Common myeloid progenitor, CD34-positive (primary cell): ENCODE data around the gene OR8S1.
"Not testable (repeated sequence)": the region's sequence is repeated elsewhere in the genome, so short reads cannot be mapped to it uniquely, and the experiment has no call there.

Source experiments
- CTCF ChIA-PET: fragments of 350-600 bp; sonication (Branson Sonifier 250); formaldehyde crosslinking; loops from one replicate; lab custom pipeline; 2021; ENCODE audit warnings: antibody characterized with exemption; lab: Charles Lee
- POLR2A ChIA-PET: fragments of 350-600 bp; sonication (Branson Sonifier 250); formaldehyde crosslinking; loops from one replicate; lab custom pipeline; 2021; ENCODE audit warnings: antibody characterized with exemption; lab: Charles Lee
- DNase-seq, 3 donors: peaks; one replicate each; pipeline versions ENCODE4 v3.0.0 to v3.0.0-alpha.2; 2013
- H3K27ac ChIP-seq, 2 experiments: 1 replicate in 1 of 2; 2 replicates in 1 of 2; pipeline ENCODE4 v1.7.0; 2013; ENCODE audit warnings: inconsistent platforms in 2 of 2, low read length in 2 of 2, mild to moderate bottlenecking in 2 of 2, low read depth in 1 of 2, moderate library complexity in 1 of 2; ENCODE audit not compliant: severe bottlenecking in 2 of 2, insufficient read depth in 1 of 2, poor library complexity in 1 of 2
- H3K27me3 ChIP-seq, 5 experiments: replicated peaks in 2 of 5; 1 replicate in 3 of 5; 2 replicates in 2 of 5; pipeline versions ENCODE4 v1.6.1 to v1.7.0; 2013; ENCODE audit warnings: low read length in 4 of 5, mild to moderate bottlenecking in 2 of 5, moderate library complexity in 2 of 5, inconsistent platforms in 1 of 5; ENCODE audit not compliant: insufficient read depth in 5 of 5, control insufficient read depth in 4 of 5
- H3K36me3 ChIP-seq, 4 experiments: 1 replicate in 2 of 4; 2 replicates in 2 of 4; pipeline versions ENCODE4 v1.6.1 to v1.7.0; 2013; ENCODE audit warnings: low read length in 3 of 4, control low read depth in 1 of 4, mild to moderate bottlenecking in 1 of 4; ENCODE audit not compliant: control insufficient read depth in 4 of 4, insufficient read depth in 4 of 4
- H3K4me1 ChIP-seq, 4 experiments: 1 replicate in 3 of 4; 2 replicates in 1 of 4; pipeline versions ENCODE4 v1.6.1 to v1.7.1; 2013; ENCODE audit warnings: low read length in 3 of 4, mild to moderate bottlenecking in 3 of 4, control low read depth in 1 of 4, inconsistent platforms in 1 of 4, moderate library complexity in 1 of 4; ENCODE audit not compliant: control insufficient read depth in 4 of 4, insufficient read depth in 4 of 4; ENCODE audit errors: control extremely low read depth in 1 of 4
- H3K4me3 ChIP-seq, 7 experiments: 1 replicate in 4 of 7; 2 replicates in 3 of 7; pipeline versions ENCODE4 v1.5.1 to v1.7.0; 2013; ENCODE audit warnings: mild to moderate bottlenecking in 7 of 7, low read length in 6 of 7, moderate library complexity in 6 of 7, inconsistent platforms in 2 of 7, low read depth in 2 of 7, control low read depth in 1 of 7; ENCODE audit not compliant: insufficient read depth in 4 of 7, control insufficient read depth in 1 of 7; ENCODE audit errors: extremely low read depth in 1 of 7
- H3K9me3 ChIP-seq, 5 experiments: 1 replicate in 4 of 5; 2 replicates in 1 of 5; pipeline versions ENCODE4 v1.6.1 to v1.7.1; 2013; ENCODE audit warnings: low read length in 4 of 5, mild to moderate bottlenecking in 2 of 5, inconsistent platforms in 1 of 5, low read depth in 1 of 5, moderate library complexity in 1 of 5; ENCODE audit not compliant: control insufficient read depth in 4 of 5, insufficient read depth in 2 of 5; ENCODE audit errors: control extremely low read depth in 1 of 5
- WGBS: methylation state at CpG from one replicate; pipeline ENCODE4 v1.1.5; 2013; ENCODE audit not compliant: insufficient coverage; 5-methylcytosine and 5-hydroxymethylcytosine counted together

The OR8S1 gene

DNA sequence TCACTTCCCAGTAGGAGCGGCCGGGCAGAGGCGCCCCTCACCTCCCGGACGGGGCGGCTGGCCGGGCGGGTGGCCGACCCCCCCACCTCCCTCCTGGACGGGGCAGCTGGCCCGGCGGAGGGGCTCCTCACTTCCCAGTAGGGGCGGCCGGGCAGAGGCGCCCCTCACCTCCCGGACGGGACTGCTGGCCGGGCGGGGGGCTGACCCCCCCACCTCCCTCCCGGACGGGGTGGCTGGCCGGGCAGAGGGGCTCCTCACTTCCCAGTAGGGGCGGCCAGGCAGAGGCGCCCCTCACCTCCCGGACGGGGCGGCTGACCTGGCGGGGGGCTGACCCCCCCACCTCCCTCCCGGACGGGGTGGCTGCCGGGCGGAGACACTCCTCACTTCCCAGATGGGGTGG is 25.2 kb upstream of the OR8S1 start:
- 97% methylated on average over 13 of the region's 32 CpGs for WGBS
- POLR2A ChIA-PET, H3K4me3 ChIP-seq, H3K36me3 ChIP-seq, DNase-seq, CTCF ChIA-PET, H3K27me3 ChIP-seq, H3K27ac ChIP-seq, H3K4me1 ChIP-seq, H3K9me3 ChIP-seq: not testable (repeated sequence)

DNA sequence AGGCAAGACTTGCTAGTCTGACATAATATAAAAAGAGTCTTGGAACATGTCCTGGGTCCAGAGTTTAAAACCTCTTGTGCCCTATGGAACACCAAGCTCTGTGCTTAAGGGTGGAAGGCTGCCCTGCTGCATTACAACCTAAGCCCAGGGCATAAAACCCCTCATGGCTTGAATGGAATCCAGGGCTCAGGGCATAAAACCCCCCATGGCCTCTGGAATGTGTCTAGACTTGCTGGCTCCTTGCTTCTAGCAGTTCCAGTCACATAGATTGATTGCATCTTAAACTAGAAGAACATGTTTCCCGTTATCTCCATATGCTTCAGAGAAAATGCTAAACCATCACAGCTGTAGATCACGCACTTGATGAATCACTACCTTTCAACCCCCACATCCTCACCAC is 18.6 kb upstream of the OR8S1 start:
- WGBS = 86% methylated on average over 2 of the region's 2 CpGs
- H3K27me3 ChIP-seq, CTCF ChIA-PET, DNase-seq, H3K4me1 ChIP-seq, H3K4me3 ChIP-seq, H3K27ac ChIP-seq, H3K36me3 ChIP-seq, H3K9me3 ChIP-seq, POLR2A ChIA-PET: not testable (repeated sequence)

DNA sequence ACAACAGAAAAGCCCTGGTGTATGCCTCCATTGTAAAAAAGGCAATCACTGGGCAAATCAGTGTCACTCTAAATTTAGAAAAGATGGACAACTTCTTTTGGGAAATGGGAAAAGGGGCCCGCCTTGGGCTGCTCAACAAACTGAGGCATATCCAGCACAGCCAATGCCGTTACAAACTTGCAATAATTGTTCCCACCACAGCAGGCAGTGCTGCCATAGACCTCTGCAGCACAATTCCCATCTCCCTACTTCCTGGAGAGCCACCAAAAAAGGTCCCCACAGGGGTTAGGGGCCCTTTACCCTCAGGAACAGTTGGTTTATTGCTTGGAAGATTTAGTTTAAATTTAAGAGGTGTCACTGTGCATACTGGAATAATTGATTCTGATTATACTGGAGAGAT is 16.4 kb upstream of the OR8S1 start:
- CTCF ChIA-PET = no interaction called here
- H3K9me3 ChIP-seq = peaks cover 0 to 9% (median 3%) of the 10 kb centered on the region in 5 experiments
- H3K4me3 ChIP-seq = no peak overlapping the region
- no peak overlapping the region for H3K27ac ChIP-seq
- POLR2A ChIA-PET = no interaction called here
- DNase-seq = no peak
- H3K27me3 ChIP-seq = peaks cover 0 to 4% (median 1%) of the 10 kb centered on the region in 5 experiments
- H3K4me1 ChIP-seq = no peaks in the 10 kb centered on the region
- 88% methylated on average over 2 of the region's 2 CpGs for WGBS
- H3K36me3 ChIP-seq = no peaks in the 10 kb centered on the region

DNA sequence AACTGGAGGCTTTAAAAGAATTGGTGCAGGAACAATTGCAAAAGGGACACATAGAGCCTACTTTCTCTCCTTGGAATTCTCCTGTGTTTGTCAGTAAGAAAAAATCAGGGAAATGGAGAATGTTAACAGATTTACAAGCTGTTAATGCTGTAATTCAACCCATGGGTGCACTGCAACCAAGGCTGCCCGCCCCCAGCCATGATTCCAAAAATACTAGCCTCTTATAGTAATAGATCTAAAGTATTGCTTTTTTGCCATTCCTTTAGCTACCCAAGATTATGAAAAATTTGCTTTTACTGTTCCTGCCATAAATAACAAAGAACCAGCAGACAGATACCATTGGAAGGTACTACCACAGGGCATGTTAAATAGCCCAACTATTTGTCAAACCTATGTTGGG is 15.3 kb upstream of the OR8S1 start:
- H3K27me3 ChIP-seq = peaks cover 0 to 4% (median 0%) of the 10 kb centered on the region in 5 experiments
- no peak for DNase-seq
- H3K4me1 ChIP-seq = no peaks in the 10 kb centered on the region
- POLR2A ChIA-PET = no interaction called here
- no peak overlapping the region for H3K4me3 ChIP-seq
- H3K36me3 ChIP-seq = no peaks in the 10 kb centered on the region
- H3K9me3 ChIP-seq = peaks cover 0 to 13% (median 3%) of the 10 kb centered on the region in 5 experiments
- H3K27ac ChIP-seq = no peak overlapping the region
- CTCF ChIA-PET = no interaction called here
- no CpG with 5 or more reads among the region's 1 CpG for WGBS

DNA sequence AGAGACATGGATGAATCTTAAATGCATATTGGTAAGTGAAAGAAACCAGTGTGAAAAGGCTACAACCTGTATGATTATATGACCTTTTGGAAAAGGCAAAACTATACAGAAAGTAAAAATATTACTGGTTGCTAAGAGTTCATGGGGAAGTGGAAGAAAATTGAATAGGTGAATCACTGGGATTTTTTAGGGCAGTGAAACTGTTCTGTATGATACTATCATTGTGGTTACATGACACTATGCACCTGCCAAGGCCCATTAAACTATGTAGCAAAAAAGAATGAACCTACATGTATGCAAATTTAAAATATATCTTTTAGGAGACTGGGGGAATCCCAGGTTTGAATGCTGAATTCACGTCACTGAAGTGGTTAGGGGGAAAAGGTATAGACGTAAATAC is 12.6 kb upstream of the OR8S1 start:
- WGBS = 95% methylated on average over 2 of the region's 2 CpGs
- no peak overlapping the region for H3K4me3 ChIP-seq
- H3K4me1 ChIP-seq = no peaks in the 10 kb centered on the region
- peaks cover 0 to 13% (median 3%) of the 10 kb centered on the region in 5 experiments for H3K9me3 ChIP-seq
- no peaks in the 10 kb centered on the region for H3K27me3 ChIP-seq
- H3K27ac ChIP-seq = no peak overlapping the region
- no peak for DNase-seq
- ChIA-PET POLR2A (no interaction called here), CTCF (no interaction called here)
- no peaks in the 10 kb centered on the region for H3K36me3 ChIP-seq

DNA sequence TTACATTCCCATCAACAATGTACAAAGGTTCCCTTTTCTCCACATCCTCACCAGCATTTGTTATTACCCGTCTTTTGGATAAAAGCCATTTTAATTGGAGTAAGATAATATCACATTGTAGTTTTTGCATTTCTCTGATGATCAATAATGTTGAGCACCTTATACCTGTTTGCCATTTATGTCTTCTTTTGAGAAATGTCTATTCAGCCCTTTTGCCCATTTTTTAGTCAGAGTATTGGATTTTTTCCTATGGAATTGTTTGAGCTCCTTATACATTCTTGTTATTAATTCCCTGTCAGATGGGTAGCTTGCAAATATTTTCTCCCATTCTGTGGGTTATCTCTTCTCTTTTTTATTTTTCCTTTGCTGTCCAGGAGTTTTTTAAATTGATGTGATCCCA is 10.7 kb upstream of the OR8S1 start:
- Histone ChIP-seq H3K27ac (no peak overlapping the region), H3K9me3 (peaks cover 0 to 11% (median 3%) of the 10 kb centered on the region in 5 experiments), H3K4me1 (no peaks in the 10 kb centered on the region), H3K36me3 (no peaks in the 10 kb centered on the region), H3K4me3 (no peak overlapping the region), H3K27me3 (no peaks in the 10 kb centered on the region)
- no CpG with 5 or more reads among the region's 1 CpG for WGBS
- CTCF ChIA-PET = no interaction called here
- POLR2A ChIA-PET = no interaction called here
- no peak for DNase-seq

DNA sequence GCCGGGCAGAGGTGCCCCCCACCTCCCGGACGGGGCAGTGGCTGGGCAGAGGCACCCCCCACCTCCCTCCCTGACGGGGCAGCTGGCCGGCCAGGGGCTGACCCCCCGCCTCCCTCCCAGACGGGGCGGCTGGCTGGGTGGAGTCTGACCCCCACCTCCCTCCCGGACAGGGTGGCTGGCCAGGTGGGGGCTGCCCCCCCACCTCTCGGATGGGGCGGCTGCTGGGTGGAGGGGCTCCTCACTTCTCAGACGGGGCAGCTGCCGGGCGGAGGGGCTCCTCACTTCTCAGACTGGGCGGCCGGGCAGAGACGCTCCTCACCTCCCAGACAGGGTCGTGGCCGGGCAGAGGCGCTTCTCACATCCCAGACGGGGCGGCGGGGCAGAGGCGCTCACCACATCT is 5.1 kb upstream of the OR8S1 start:
- H3K36me3 ChIP-seq, POLR2A ChIA-PET, H3K27me3 ChIP-seq, H3K4me1 ChIP-seq, H3K27ac ChIP-seq, DNase-seq, CTCF ChIA-PET, H3K4me3 ChIP-seq, H3K9me3 ChIP-seq: not testable (repeated sequence)
- 89% methylated on average over 17 of the region's 24 CpGs for WGBS
